PFSK-1 (cell line): ENCODE results near the gene COL7A1.

Experiments used
- FOXP2 ChIP-seq: optimal IDR thresholded peaks from 2 replicates; pipeline ENCODE3; 2011; ENCODE audit warnings: borderline replicate concordance, control low read depth, inconsistent platforms; ENCODE audit not compliant: insufficient read depth; ENCODE audit errors: extremely low read length, extremely low read depth
- POLR2AphosphoS5 ChIP-seq: IDR thresholded peaks from 2 replicates; pipeline ENCODE4 v1.6.1; 2012; ENCODE audit warnings: low read depth, mild to moderate bottlenecking, control low read depth, low read length, moderate library complexity
- SIN3A ChIP-seq: IDR thresholded peaks from 2 replicates; pipeline ENCODE4 v1.6.1; 2012; ENCODE audit warnings: mild to moderate bottlenecking, low read length, moderate library complexity, borderline replicate concordance; ENCODE audit not compliant: insufficient read depth
- TAF1 ChIP-seq: IDR thresholded peaks from 2 replicates; pipeline ENCODE4 v1.6.1; 2012; ENCODE audit warnings: low read length, control low read depth, borderline replicate concordance; ENCODE audit not compliant: insufficient read depth
- TF ChIP-seq, protein P1 (sequence below), 2 experiments: IDR thresholded peaks; 2 replicates each; pipeline versions ENCODE4 v1.6.1 to v1.8.0; 2011 to 2012; ENCODE audit warnings: low read depth in 2 of 2, low read length in 2 of 2, control low read depth in 1 of 2, inconsistent platforms in 1 of 2, mild to moderate bottlenecking in 1 of 2, moderate library complexity in 1 of 2; ENCODE audit not compliant: insufficient read depth in 1 of 2

COL7A1 gene

DNA sequence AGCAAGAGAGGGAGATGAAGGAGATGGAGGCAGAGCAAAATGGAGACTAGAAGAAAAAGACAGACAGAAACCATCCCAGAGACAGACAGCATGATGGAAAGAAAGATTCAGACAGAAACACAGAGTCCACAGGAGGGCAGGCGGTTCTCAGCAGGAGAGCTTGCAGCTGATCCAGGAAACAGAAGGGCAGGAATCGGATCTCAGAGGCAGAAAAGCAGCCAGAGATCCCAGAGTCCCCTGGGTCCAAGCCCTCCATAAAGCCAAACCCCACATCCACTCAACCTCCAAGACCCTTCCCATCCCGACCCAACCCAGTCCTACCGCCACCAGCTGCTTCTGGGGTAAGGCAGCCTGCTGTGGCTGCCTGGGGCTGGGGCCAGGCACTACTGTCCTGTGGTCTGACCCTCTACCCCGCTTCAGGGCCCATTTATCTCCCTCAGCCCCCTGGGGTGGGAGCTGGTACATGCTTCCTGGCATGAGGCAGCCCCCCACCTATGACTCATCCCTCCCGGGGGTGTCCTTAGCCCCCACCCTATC is 31.7 kb downstream of the COL7A1 start, which contains the start of gene UCN2:
Gene UCN2, minus strand, starts transcription at position 400 of the 537 bp plus-strand sequence. CDS start 657 bp downstream, outside the sequence.
- TF ChIP-seq SIN3A (no peak), FOXP2 (no peak), TAF1 (no peak), POLR2AphosphoS5 (no peak)
- TF ChIP-seq, protein P1, sequence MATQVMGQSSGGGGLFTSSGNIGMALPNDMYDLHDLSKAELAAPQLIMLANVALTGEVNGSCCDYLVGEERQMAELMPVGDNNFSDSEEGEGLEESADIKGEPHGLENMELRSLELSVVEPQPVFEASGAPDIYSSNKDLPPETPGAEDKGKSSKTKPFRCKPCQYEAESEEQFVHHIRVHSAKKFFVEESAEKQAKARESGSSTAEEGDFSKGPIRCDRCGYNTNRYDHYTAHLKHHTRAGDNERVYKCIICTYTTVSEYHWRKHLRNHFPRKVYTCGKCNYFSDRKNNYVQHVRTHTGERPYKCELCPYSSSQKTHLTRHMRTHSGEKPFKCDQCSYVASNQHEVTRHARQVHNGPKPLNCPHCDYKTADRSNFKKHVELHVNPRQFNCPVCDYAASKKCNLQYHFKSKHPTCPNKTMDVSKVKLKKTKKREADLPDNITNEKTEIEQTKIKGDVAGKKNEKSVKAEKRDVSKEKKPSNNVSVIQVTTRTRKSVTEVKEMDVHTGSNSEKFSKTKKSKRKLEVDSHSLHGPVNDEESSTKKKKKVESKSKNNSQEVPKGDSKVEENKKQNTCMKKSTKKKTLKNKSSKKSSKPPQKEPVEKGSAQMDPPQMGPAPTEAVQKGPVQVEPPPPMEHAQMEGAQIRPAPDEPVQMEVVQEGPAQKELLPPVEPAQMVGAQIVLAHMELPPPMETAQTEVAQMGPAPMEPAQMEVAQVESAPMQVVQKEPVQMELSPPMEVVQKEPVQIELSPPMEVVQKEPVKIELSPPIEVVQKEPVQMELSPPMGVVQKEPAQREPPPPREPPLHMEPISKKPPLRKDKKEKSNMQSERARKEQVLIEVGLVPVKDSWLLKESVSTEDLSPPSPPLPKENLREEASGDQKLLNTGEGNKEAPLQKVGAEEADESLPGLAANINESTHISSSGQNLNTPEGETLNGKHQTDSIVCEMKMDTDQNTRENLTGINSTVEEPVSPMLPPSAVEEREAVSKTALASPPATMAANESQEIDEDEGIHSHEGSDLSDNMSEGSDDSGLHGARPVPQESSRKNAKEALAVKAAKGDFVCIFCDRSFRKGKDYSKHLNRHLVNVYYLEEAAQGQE (IDR thresholded peaks at IDR 0.05; ENCODE audit: insufficient read depth in 1 of 2, low read depth in 2 of 2, low read length in 2 of 2) = no peak

DNA sequence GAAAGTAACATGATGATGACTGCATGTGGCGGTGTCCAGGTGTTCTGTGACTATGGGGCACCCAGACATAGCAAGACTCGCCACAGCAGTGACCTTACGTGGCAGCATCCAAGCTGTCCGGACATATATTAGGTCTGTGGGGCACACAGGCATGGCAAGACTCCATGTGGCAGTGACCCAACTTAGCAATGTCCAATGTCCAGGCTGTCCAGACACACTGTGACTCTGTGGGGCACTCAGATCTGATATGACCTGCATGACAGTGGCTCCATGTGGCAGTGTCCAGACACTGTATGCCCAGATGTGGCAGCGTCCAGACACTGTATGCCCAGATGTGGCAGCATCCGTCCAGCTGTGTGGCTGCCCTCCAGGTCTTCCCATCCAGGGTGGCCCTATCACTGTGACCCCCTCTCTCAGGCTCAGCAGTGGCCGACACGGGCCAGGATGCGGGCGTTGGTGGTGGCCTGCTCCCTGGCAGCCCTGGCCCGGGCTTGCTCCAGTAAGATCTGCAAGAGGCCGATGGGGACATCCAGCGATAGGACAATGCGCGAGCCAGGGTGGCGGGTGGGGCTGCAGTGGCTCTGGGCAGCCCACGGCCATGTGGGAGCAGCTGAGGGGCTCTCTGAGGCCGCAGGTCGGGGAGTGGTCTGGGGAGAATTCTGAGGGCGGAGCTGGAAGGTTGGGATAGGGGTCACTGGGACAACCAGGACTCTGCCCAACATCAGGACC is 32.6 kb downstream of the COL7A1 start:
- TF ChIP-seq, protein P1 (IDR thresholded peaks at IDR 0.05; ENCODE audit: insufficient read depth in 1 of 2, low read depth in 2 of 2, low read length in 2 of 2) = no peak
- TF ChIP-seq FOXP2 (no peak), POLR2AphosphoS5 (no peak), TAF1 (no peak), SIN3A (no peak)

DNA sequence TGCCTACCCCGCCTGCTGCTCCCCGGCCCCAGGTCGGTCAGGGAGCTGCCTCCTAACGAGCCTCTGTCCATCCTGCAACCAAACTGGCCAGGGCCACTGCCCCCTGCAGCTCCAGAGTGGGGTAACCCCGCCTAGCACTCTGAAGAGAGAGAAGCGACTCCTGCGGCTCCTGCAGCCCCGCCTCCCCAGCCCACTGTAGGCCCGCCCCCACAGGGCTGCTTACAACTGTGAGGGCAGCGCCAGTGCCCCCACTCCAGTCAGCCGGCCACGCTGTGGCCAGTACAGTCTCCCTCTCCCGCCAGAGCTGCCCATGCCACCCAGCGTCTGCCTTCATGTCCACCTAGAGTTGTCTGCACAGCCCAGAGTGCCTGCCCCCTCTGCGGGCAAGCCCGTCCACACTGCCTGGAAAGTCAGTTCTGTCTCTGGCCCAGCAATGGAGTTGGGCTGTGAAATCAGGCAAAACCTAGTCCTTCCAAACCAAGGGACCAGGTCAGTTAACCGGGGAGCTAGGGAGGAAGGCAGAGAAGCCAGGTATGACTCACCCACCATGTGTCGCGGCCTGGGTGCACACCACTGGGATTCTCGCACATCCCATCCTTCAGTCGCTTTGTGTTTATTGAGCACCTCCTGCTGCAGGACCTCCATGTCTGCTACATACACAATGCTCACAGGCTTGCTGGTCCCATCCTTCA is 33.9 kb downstream of the COL7A1 start:
- TF ChIP-seq TAF1 = no peak
- TF ChIP-seq, protein P1 (IDR thresholded peaks at IDR 0.05; ENCODE audit: insufficient read depth in 1 of 2, low read depth in 2 of 2, low read length in 2 of 2) = no peak

DNA sequence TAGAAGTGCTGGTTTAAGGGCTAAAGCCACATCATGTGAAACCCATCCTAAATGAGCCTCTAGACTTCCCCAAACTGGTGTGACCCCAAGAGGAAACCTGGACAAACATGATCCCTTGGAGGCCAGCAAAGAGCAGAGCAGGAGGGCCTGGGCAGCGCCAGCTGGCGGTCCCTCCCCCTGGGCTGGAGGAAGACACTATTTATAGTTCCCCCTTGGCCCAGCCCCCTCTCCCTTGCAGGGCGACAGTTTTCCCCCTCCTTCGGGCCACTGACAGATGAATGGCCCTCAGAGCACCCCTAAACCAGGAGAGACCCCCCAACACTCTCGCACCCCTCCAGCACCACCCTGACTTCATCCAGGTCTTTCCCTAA is 34.5 kb downstream of the COL7A1 start:
- TF ChIP-seq FOXP2 (no peak), POLR2AphosphoS5 (no peak), SIN3A (no peak), TAF1 (no peak)
- TF ChIP-seq, protein P1 (IDR thresholded peaks at IDR 0.05; ENCODE audit: insufficient read depth in 1 of 2, low read depth in 2 of 2, low read length in 2 of 2) = no peak
